Neural crest cell (in vitro differentiated cells): Measurements from ENCODE around the gene SSX2IP. TPM values are rescaled to one million over a fixed set of nuclear protein-coding genes. Genes with fewer than 3 reads are reported as not detected.

Experiments
- DNase-seq: peaks from one replicate; pipeline ENCODE4 v3.0.0; 2021; ENCODE audit warnings: low read depth, mixed read lengths, low spot score
- H3K27ac Mint-ChIP-seq: one replicate; pipeline ENCODE4 v1.8.0; 2021; ENCODE audit warnings: mild to moderate bottlenecking, mixed read lengths; ENCODE audit not compliant: unreplicated experiment
- H3K27me3 Mint-ChIP-seq: 2 replicates; pipeline ENCODE4 v1.8.0; 2021; ENCODE audit warnings: low read depth, mild to moderate bottlenecking, mixed read lengths
- H3K36me3 Mint-ChIP-seq: 2 replicates; pipeline ENCODE4 v1.8.0; 2021; ENCODE audit warnings: low read depth, mild to moderate bottlenecking, mixed read lengths
- H3K4me1 Mint-ChIP-seq: 2 replicates; pipeline ENCODE4 v1.8.0; 2021; ENCODE audit warnings: mixed read lengths
- H3K4me3 Mint-ChIP-seq: one replicate; pipeline ENCODE4 v1.8.0; 2021; ENCODE audit warnings: mild to moderate bottlenecking, mixed read lengths
- H3K9me3 Mint-ChIP-seq: 2 replicates; pipeline ENCODE4 v1.8.0; 2021; ENCODE audit warnings: mixed read lengths
- CTCF ChIP-seq: fragments of 200-600 bp; sonication (generic); conservative IDR thresholded peaks from 2 replicates; pipeline ENCODE4 v1.5.0; 2021; ENCODE audit warnings: antibody characterized with exemption, mild to moderate bottlenecking
- long read RNA-seq: library from polyadenylated mRNA; unstranded; transcript quantifications from one replicate; pipeline ENCODE4 v2.0.0, GENCODE V29; 2020
- total RNA-seq: library from RNA; stranded (reverse); gene quantifications from 2 replicates; pipeline ENCODE4 v1.2.1, GENCODE V29; 2021

SSX2IP gene
- total RNA-seq, result 23.3 and 24.4 TPM in 2 replicates
- long read RNA-seq, full-length matches to known transcripts, result 11 of 27 reads
- long read RNA-seq, partial matches to known transcripts, result 7 of 27 reads
- long read RNA-seq, other reads (novel, unspliced or antisense), result 9 of 27 reads

- Mint-ChIP-seq H3K4me3 (peak within 1 kb of the TSS; percentile 93), H3K9me3 (no peaks in the 10 kb centered on the region), H3K27me3 (no peaks in the 10 kb centered on the region), H3K36me3 (no peaks in the 10 kb centered on the region), H3K27ac (peak within 1 kb of the TSS; percentile 77), H3K4me1 (peaks cover 42% of the 10 kb centered on the region)
- no peak for TF ChIP-seq CTCF
- peak; percentile 98 for DNase-seq
Observed at GRCh38 chr1:84690397-84691121, at the start of gene SSX2IP. Gene SSX2IP (minus strand): TSS chr1:84690461. CDS start chr1:84671219, 19,242 bp downstream.

GRCh38 chr1:84738237-84738636, 48.0 kb upstream of the SSX2IP start:
- Mint-ChIP-seq H3K4me3 (no peak overlapping the region), H3K27ac (no peak overlapping the region), H3K9me3 (peaks cover 7% of the 10 kb centered on the region), H3K27me3 (no peaks in the 10 kb centered on the region), H3K36me3 (no peaks in the 10 kb centered on the region), H3K4me1 (no peaks in the 10 kb centered on the region)
- no peak for TF ChIP-seq CTCF
- DNase-seq, result no peak

GRCh38 chr1:84737590-84737989, 47.3 kb upstream of the SSX2IP start:
- TF ChIP-seq CTCF, result no peak
- H3K27me3 Mint-ChIP-seq, result no peaks in the 10 kb centered on the region
- no peak for DNase-seq
- peaks cover 7% of the 10 kb centered on the region for H3K9me3 Mint-ChIP-seq
- H3K27ac Mint-ChIP-seq, result no peak overlapping the region
- no peak overlapping the region for H3K4me3 Mint-ChIP-seq
- no peaks in the 10 kb centered on the region for H3K36me3 Mint-ChIP-seq
- H3K4me1 Mint-ChIP-seq, result no peaks in the 10 kb centered on the region

GRCh38 chr1:84736944-84737343, 46.7 kb upstream of the SSX2IP start:
- H3K36me3 Mint-ChIP-seq, result no peaks in the 10 kb centered on the region
- no peak overlapping the region for H3K27ac Mint-ChIP-seq
- no peak for TF ChIP-seq CTCF
- no peak overlapping the region for H3K4me3 Mint-ChIP-seq
- DNase-seq, result no peak
- H3K27me3 Mint-ChIP-seq, result no peaks in the 10 kb centered on the region
- peaks cover 7% of the 10 kb centered on the region for H3K9me3 Mint-ChIP-seq
- H3K4me1 Mint-ChIP-seq, result no peaks in the 10 kb centered on the region

GRCh38 chr1:84736445-84736844, 46.2 kb upstream of the SSX2IP start:
- Mint-ChIP-seq H3K27me3 (no peaks in the 10 kb centered on the region), H3K4me3 (no peak overlapping the region)
- TF ChIP-seq CTCF, result no peak

More at GRCh38 chr1:84736445-84736844, 46.2 kb upstream of the SSX2IP start:
- no peaks in the 10 kb centered on the region for H3K36me3 Mint-ChIP-seq
- H3K9me3 Mint-ChIP-seq, result peaks cover 7% of the 10 kb centered on the region
- no peak overlapping the region for H3K27ac Mint-ChIP-seq
- H3K4me1 Mint-ChIP-seq, result no peaks in the 10 kb centered on the region
- DNase-seq, result no peak
